Right lobe of liver (tissue), 4 donors: Measurements from ENCODE around the gene ARHGAP22.

Source experiments
- CTCF ChIP-seq, 4 donors: fragments of 200-600 bp in 3 of 4; fragments of 450-650 bp in 1 of 4; IDR thresholded peaks; one replicate each; pipeline versions ENCODE4 v1.5.1 to v1.8.0; 2016 to 2022; ENCODE audit warnings: antibody characterized with exemption in 4 of 4, mild to moderate bottlenecking in 2 of 4
- POLR2A ChIP-seq: fragments of 450-650 bp; IDR thresholded peaks from one replicate; pipeline ENCODE4 v1.6.1; 2017; ENCODE audit warnings: antibody characterized with exemption, mild to moderate bottlenecking
- donor health status: DM: no; HTN: no; CAD: no.
- donor health status: DM: no; HTN: no; CAD: no.
- donor health status: DM: no; HTN: yes; CAD: no.

DNA sequence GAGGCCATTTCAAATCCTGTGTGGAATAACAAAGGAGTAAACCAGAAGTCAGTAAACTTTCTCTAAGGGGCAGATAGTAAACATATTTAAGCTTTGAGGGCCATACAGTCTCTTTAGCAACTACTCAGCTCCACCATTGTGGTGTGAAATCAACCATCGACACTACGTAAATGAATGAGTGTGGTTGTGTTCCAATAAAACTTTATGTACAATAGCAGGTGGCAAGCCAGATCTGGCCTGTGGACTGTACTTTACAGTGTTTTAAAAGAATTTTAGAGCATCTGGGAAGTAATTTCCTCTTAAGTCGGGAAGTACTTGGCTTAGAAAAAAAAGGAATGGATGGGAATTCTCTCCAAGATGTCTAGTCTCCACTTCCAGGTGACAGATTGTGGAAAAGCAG, 71.3 kb downstream of the ARHGAP22 start:
- TF ChIP-seq CTCF (IDR thresholded peaks at IDR 0.05) (no peak), POLR2A (no peak)
